Ectodermal cell (in vitro differentiated cells): ENCODE results near the gene TEX52.

Source experiments
- H3K27ac ChIP-seq: 2 replicates; pipeline ENCODE4 v1.7.0; 2013; ENCODE audit warnings: mild to moderate bottlenecking, low read depth, low read length; ENCODE audit not compliant: insufficient read depth, poor library complexity, severe bottlenecking
- H3K27me3 ChIP-seq: 2 replicates; pipeline ENCODE4 v1.7.0; 2013; ENCODE audit warnings: mild to moderate bottlenecking, low read length; ENCODE audit not compliant: insufficient read depth, control insufficient read depth, poor library complexity, severe bottlenecking
- H3K36me3 ChIP-seq: one replicate; pipeline ENCODE4 v1.7.0; 2013; ENCODE audit warnings: low read length; ENCODE audit not compliant: control insufficient read depth, insufficient read depth
- H3K4me1 ChIP-seq: one replicate; pipeline ENCODE4 v1.7.0; 2013; ENCODE audit warnings: low read length; ENCODE audit not compliant: control insufficient read depth, insufficient read depth
- H3K4me3 ChIP-seq: 2 replicates; pipeline ENCODE4 v1.7.0; 2013; ENCODE audit warnings: low read depth, low read length, control low read depth; ENCODE audit not compliant: insufficient read depth
- H3K9me3 ChIP-seq: 2 replicates; pipeline ENCODE4 v1.7.0; 2013; ENCODE audit warnings: mild to moderate bottlenecking, low read length, moderate library complexity; ENCODE audit not compliant: control insufficient read depth
- WGBS, 2 experiments: methylation state at CpG; one replicate each; pipeline ENCODE4 v1.1.7; 2013; ENCODE audit warnings: missing lambda C conversion rate in 2 of 2; 5-methylcytosine and 5-hydroxymethylcytosine counted together

TEX52 gene

GRCh38 chr12:2834581-2835491 lies 22.0 kb downstream of the TEX52 start, which contains the start of gene NRIP2:
NRIP2 (minus strand) TSS chr12:2835035; CDS start chr12:2834983, 52 bp downstream.
- H3K9me3 ChIP-seq = no peaks in the 10 kb centered on the region
- no peaks in the 10 kb centered on the region for H3K27me3 ChIP-seq
- H3K4me1 ChIP-seq = peaks cover 22% of the 10 kb centered on the region
- H3K27ac ChIP-seq = no peak within 1 kb of the TSS
- WGBS, 2 experiments = 42% methylated on average over 32 of the region's 32 CpGs
- H3K36me3 ChIP-seq = peaks cover 6% of the 10 kb centered on the region
- no peak within 1 kb of the TSS for H3K4me3 ChIP-seq

DNA sequence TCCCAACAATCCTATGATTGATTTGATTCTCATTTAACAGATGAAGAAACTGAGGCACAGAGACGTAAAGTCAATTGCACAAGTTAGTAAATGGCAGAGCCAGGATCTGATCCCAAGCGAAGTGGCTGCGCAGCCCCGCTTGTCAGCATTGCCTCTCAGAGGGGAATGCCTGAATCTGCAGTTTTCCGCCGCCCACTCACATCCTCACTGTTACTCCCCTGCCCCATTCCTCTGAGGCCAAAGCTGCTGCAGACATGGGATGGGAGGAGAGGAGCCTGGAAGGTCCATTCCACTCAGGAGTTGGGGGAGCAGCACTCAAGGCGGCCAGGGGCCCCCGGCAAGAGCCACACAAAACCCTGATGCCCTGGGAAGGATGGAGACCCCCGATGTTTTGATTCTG lies 23.0 kb downstream of the TEX52 start:
- Histone ChIP-seq H3K27me3 (no peaks in the 10 kb centered on the region), H3K4me1 (peaks cover 22% of the 10 kb centered on the region), H3K36me3 (peaks cover 6% of the 10 kb centered on the region), H3K4me3 (no peak overlapping the region), H3K9me3 (no peaks in the 10 kb centered on the region), H3K27ac (no peak overlapping the region)
- 87 to 90% methylated on average over 9 of the region's 9 CpGs for WGBS, 2 experiments

- no peaks in the 10 kb centered on the region for H3K27me3 ChIP-seq
- peaks cover 6% of the 10 kb centered on the region for H3K36me3 ChIP-seq
- WGBS, 2 experiments = 74 to 82% methylated on average over 5 of the region's 5 CpGs
- H3K4me1 ChIP-seq = peaks cover 22% of the 10 kb centered on the region
- H3K27ac ChIP-seq = no peak overlapping the region
- no peaks in the 10 kb centered on the region for H3K9me3 ChIP-seq
- H3K4me3 ChIP-seq = no peak overlapping the region
These were observed 23.5 kb downstream of the TEX52 start for GRCh38 chr12:2833327-2833726.

DNA sequence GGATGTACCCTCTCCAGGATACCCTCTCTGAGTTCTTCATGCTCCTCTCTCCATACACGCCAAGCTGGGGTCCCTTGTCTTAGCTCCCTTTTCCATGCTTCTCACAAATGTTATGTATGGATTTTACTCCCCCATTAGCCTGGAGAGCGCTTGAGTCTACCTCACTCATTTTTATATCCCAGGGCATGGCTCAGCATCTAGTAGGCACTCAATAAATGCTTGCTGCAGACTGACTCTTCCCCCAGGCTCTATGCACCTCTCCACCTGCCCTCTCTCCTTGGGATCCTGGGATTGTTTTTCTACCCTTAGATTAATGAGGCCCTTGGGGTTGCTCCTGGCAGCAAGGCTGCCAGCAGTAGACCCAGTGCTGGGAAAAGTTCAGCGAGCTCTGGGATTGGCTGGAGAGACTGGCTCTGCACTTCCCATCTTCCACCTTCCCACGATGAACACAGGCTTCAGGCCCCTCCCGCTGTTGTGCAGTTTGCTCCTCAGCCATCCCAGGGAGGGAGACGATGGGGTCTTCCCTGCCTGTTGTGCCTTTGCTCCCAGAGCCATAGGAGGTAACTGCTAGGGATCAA lies 24.2 kb downstream of the TEX52 start:
- WGBS, 2 experiments = 85 to 91% methylated on average over 6 of the region's 6 CpGs
- Histone ChIP-seq H3K27me3 (no peaks in the 10 kb centered on the region), H3K27ac (no peak overlapping the region), H3K4me1 (peaks cover 22% of the 10 kb centered on the region), H3K4me3 (no peak overlapping the region), H3K36me3 (peaks cover 11% of the 10 kb centered on the region), H3K9me3 (no peaks in the 10 kb centered on the region)

DNA sequence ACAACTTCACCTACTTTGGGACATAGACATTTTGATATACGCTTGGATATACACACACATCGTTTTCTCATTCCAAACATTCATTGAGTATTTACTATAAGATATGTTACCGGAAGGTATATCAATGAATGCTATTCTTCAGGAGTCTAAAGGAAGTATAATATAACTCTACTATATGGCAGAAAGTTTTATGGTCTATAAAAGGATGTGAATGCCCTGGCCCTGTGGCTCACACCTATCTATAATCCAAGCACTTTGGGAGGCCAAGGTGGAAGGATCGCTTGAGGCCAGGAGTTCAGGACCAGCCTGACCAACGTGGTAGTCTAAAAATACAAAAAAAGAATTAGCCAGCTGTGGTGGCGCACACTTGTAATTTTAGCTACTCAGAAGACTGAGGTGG lies 27.6 kb downstream of the TEX52 start:
- H3K36me3 ChIP-seq = peaks cover 12% of the 10 kb centered on the region
- no peak overlapping the region for H3K27ac ChIP-seq
- no peak overlapping the region for H3K4me3 ChIP-seq
- no peaks in the 10 kb centered on the region for H3K27me3 ChIP-seq
- H3K9me3 ChIP-seq = no peaks in the 10 kb centered on the region
- peaks cover 30% of the 10 kb centered on the region for H3K4me1 ChIP-seq
- 88 to 98% methylated on average over 3 to 4 of the region's 6 CpGs for WGBS, 2 experiments

DNA sequence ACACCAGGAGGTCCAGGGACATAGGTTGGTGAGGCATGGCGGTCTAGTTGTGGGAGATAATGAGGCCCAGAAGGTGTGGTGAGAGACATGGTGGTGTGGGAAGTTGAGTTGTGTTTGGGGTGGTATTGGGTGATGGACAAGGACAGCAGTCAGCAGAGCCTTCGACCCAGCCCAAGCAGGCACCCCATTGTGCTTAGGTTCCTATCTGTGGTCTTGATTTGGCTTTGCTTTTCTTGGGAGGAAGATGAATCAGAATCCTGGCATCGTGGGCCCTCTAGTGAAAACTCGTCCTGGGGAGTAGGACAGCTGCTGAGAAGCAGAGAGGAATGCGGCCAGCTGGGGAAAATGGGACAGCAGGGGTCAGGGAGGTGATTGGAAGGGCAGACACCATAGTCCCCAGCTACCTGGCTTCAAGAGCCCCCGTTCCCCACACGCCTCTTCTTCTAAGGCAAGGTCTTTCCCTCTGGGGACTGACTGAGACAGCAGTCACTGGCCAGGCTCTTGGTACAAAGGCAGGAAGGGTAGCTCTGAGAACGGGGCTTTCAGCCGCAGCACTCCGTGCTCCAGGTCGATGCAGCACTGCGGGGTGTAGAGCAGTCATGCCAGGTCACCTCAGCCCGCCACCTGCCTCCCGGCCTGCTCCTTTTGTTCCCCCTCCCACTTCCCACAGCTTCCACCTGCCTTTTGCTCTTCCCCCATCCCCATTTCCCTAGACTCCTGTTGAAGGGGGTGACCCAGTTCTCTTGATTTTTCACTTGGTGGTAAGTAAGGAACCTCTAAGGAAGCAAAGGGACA lies 29.9 kb downstream of the TEX52 start:
- Histone ChIP-seq H3K9me3 (no peaks in the 10 kb centered on the region), H3K36me3 (peaks cover 20% of the 10 kb centered on the region), H3K27me3 (no peaks in the 10 kb centered on the region), H3K4me1 (peaks cover 21% of the 10 kb centered on the region), H3K27ac (peak overlapping the region; percentile 28), H3K4me3 (no peak overlapping the region)
- 63 to 66% methylated on average over 14 of the region's 14 CpGs for WGBS, 2 experiments

- Histone ChIP-seq H3K4me1 (peaks cover 21% of the 10 kb centered on the region), H3K27ac (peak overlapping the region; percentile 65), H3K4me3 (no peak overlapping the region), H3K9me3 (no peaks in the 10 kb centered on the region), H3K27me3 (no peaks in the 10 kb centered on the region), H3K36me3 (peaks cover 18% of the 10 kb centered on the region)
- WGBS, 2 experiments = 43 to 45% methylated on average over 3 of the region's 3 CpGs
These were observed 30.8 kb downstream of the TEX52 start for GRCh38 chr12:2826036-2826435.

DNA sequence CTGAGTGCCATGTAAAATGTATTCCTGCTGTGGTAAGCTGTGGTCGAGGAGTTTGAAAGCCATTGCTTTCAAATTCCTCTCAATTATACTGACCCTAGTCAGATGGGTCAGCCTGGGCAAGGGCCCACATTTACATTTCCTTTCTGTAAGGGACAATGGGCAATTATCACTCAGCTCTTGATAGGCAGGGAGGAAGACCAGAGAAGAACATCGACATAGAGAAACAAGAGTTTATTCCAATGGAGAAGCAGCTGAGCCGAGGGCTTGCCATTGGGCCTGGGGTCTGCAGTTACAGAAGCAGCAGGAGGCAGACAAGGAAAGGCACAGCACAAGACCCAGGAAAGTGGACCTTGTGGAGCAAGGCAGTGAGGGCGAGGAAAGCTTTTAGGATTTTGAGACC lies 31.7 kb downstream of the TEX52 start:
- Histone ChIP-seq H3K4me3 (no peak overlapping the region), H3K9me3 (no peaks in the 10 kb centered on the region), H3K27me3 (no peaks in the 10 kb centered on the region), H3K36me3 (peaks cover 18% of the 10 kb centered on the region), H3K27ac (peak overlapping the region; percentile 20), H3K4me1 (peaks cover 21% of the 10 kb centered on the region)
- WGBS, 2 experiments = 24 to 30% methylated on average over 4 of the region's 4 CpGs

- Histone ChIP-seq H3K27me3 (no peaks in the 10 kb centered on the region), H3K36me3 (peaks cover 18% of the 10 kb centered on the region), H3K4me3 (no peak overlapping the region), H3K9me3 (no peaks in the 10 kb centered on the region), H3K27ac (no peak overlapping the region), H3K4me1 (peaks cover 21% of the 10 kb centered on the region)
- WGBS, 2 experiments = 85% methylated on average over 6 of the region's 6 CpGs
These were observed 32.3 kb downstream of the TEX52 start for GRCh38 chr12:2824541-2824940.

- Histone ChIP-seq H3K27me3 (no peaks in the 10 kb centered on the region), H3K9me3 (no peaks in the 10 kb centered on the region), H3K4me3 (no peak overlapping the region), H3K4me1 (peaks cover 21% of the 10 kb centered on the region), H3K27ac (no peak overlapping the region), H3K36me3 (peaks cover 23% of the 10 kb centered on the region)
- WGBS, 2 experiments = 95% methylated on average over 7 of the region's 7 CpGs
These were observed 33.4 kb downstream of the TEX52 start for GRCh38 chr12:2823483-2823882.
